Measurements from ENCODE around the gene IL17C.

DNA sequence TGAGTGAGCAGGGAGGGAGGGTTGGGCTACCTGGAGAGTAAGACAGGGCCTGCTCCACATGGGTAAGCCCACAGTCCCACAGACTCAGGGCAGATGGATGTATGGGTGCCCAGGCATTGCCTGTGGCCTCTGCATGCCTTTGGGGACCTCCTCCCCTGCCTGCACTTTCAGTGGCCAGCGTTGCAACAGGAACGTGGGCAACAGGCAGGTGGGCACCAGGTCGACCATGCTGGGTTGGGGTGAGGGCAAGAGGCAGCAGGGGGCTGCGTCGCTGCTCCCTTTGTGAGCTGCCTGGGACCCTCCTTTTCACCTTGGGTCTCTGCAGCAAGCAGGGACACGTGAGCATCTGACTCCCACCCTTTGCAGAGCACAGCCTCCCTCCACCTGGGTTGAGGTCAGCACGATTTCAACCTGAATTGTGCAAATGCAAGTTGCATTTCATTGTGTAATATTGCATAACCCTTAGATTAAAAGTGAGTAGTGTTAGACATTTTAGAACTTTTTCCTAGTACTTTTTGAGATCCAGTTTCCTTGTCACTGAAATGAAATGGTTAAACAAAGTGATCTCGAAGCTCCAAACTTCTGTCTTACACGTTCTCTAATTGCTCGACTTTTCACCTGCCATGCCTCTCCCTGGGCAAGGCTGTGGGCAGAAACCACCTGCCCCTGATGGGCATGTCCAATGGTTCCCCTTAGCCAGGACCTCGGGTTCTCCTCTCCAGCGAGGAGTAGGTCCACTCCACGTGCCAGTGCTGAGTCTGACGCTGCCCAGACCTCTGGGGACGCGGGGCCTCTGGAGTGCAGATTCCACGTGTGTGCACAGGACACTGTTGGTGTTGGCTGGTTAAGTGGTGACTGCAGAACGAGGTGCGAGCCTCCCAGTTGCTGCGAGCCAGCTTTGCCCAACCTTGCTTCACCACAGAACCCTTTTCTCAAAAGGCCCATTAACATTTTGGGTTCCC lies 32.9 kb upstream of the IL17C start:
- TF ChIP-seq, protein P1, sequence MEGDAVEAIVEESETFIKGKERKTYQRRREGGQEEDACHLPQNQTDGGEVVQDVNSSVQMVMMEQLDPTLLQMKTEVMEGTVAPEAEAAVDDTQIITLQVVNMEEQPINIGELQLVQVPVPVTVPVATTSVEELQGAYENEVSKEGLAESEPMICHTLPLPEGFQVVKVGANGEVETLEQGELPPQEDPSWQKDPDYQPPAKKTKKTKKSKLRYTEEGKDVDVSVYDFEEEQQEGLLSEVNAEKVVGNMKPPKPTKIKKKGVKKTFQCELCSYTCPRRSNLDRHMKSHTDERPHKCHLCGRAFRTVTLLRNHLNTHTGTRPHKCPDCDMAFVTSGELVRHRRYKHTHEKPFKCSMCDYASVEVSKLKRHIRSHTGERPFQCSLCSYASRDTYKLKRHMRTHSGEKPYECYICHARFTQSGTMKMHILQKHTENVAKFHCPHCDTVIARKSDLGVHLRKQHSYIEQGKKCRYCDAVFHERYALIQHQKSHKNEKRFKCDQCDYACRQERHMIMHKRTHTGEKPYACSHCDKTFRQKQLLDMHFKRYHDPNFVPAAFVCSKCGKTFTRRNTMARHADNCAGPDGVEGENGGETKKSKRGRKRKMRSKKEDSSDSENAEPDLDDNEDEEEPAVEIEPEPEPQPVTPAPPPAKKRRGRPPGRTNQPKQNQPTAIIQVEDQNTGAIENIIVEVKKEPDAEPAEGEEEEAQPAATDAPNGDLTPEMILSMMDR (conservative IDR thresholded peaks at IDR 0.05; ENCODE audit: low read depth, low read length) = no peak
- TF ChIP-seq EZH2 (IDR thresholded peaks at IDR 0.05; ENCODE audit: low read length, unreplicated experiment) = no peak
- no peak for TF ChIP-seq EZH2phosphoT487 (IDR thresholded peaks at IDR 0.05; ENCODE audit: borderline replicate concordance, low read length)
